Loucy (cell line): Measurements from ENCODE around the gene GRAMD2A.
A peak's percentile ranks its signal among the peaks of the same experiment; 100 is the strongest.

ENCODE experiments used
- H2AFZ ChIP-seq: fragments of 200-600 bp; sonication (generic); 2 replicates; pipeline ENCODE4 v1.6.0; 2016; ENCODE audit warnings: antibody characterized with exemption, mild to moderate bottlenecking, low read length, moderate library complexity
- H3F3A ChIP-seq: fragments of 200-600 bp; 2 replicates; pipeline ENCODE4 v1.6.0; 2016; ENCODE audit warnings: antibody characterized with exemption, low read depth, mild to moderate bottlenecking
- H3K27me3 ChIP-seq: fragments of 200-600 bp; sonication (generic); 2 replicates; pipeline ENCODE4 v1.6.1; 2014; ENCODE audit warnings: low read length, mild to moderate bottlenecking; ENCODE audit not compliant: insufficient read depth, poor library complexity, severe bottlenecking
- H3K36me3 ChIP-seq: fragments of 200-600 bp; sonication (generic); 2 replicates; pipeline ENCODE4 v1.6.1; 2016; ENCODE audit warnings: low read length; ENCODE audit not compliant: insufficient read depth
- H3K4me1 ChIP-seq: fragments of 200-600 bp; sonication (generic); 2 replicates; pipeline ENCODE4 v1.5.1; 2014; ENCODE audit warnings: low read length, mild to moderate bottlenecking; ENCODE audit not compliant: insufficient read depth, poor library complexity, severe bottlenecking
- H3K4me2 ChIP-seq: fragments of 200-600 bp; sonication (generic); 2 replicates; pipeline ENCODE4 v1.6.0; 2014; ENCODE audit warnings: antibody characterized with exemption, low read length, low read depth, mild to moderate bottlenecking; ENCODE audit not compliant: poor library complexity, severe bottlenecking
- H3K4me3 ChIP-seq: fragments of 200-600 bp; sonication (generic); 2 replicates; pipeline ENCODE4 v1.5.1; 2014; ENCODE audit warnings: low read length, mild to moderate bottlenecking, mixed read lengths; ENCODE audit not compliant: poor library complexity, severe bottlenecking
- H3K79me2 ChIP-seq: fragments of 200-600 bp; sonication (generic); 2 replicates; pipeline ENCODE4 v1.6.1; 2014; ENCODE audit warnings: low read length; ENCODE audit not compliant: insufficient read depth
- H3K9ac ChIP-seq: fragments of 200-600 bp; sonication (generic); 2 replicates; pipeline ENCODE4 v1.6.0; 2014; ENCODE audit warnings: mild to moderate bottlenecking, low read depth, low read length, moderate library complexity; ENCODE audit not compliant: poor library complexity, severe bottlenecking
- H3K9me2 ChIP-seq: fragments of 200-600 bp; sonication (generic); replicated peaks from 2 replicates; pipeline ENCODE4 v1.6.1; 2016; ENCODE audit warnings: low read depth, low read length, mixed read lengths
- H3K9me3 ChIP-seq: fragments of 200-600 bp; sonication (generic); 2 replicates; pipeline ENCODE4 v1.6.1; 2014; ENCODE audit warnings: mild to moderate bottlenecking, antibody characterized with exemption, low read length, low read depth; ENCODE audit not compliant: insufficient read depth
- H4K20me1 ChIP-seq: fragments of 200-600 bp; sonication (generic); 2 replicates; pipeline ENCODE4 v1.6.0; 2014; ENCODE audit warnings: antibody characterized with exemption, low read length, mild to moderate bottlenecking; ENCODE audit not compliant: insufficient read depth, poor library complexity, severe bottlenecking
- EZH2phosphoT487 ChIP-seq: fragments of 200-600 bp; IDR thresholded peaks from 2 replicates; pipeline ENCODE4 v1.6.1; 2018; ENCODE audit warnings: antibody characterized with exemption, mild to moderate bottlenecking, moderate library complexity, borderline replicate concordance
- TF ChIP-seq, protein P1 (sequence below): fragments of 200-600 bp; sonication (generic); conservative IDR thresholded peaks from 2 replicates; pipeline ENCODE4 v1.5.1; 2014; ENCODE audit warnings: mild to moderate bottlenecking, antibody characterized with exemption, low read length

GRAMD2A gene

DNA sequence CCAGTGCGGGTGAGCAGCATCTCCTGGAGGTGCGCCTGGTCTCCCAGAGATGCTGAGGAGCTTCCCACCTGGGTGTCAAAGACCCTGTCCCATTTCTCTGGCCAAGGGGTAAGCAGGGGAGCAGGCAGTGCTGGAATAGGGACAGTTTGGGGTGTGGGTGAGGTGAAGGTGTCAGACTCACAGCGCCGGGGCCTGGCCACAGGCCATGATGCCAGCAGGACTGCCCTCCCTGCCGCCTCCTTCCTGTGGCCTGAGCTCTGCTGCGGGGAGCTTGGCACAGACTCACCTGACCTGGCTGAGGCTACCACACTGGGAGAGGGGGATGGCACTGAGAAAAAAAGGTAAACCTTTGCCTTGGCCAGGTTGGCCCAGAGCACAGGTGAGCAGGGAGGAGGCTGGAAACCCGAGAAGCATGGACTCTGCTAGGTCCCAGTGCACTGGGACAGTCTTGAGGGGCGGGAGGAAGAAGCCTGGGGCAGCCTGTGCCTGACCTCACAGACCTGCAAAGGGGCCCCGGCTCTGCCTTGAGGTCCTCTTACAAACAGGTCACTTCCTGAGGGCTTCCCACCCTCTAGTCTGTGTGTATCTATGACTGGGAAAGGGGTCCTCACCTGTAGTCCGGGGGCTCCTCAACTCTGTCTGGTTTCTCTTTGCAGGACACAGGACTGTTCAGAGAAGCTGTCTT, 28.2 kb downstream of the GRAMD2A start:
- H3K4me1 ChIP-seq: peaks cover 34% of the 10 kb centered on the region
- H3K9ac ChIP-seq: peak overlapping the region; percentile 78
- peak overlapping the region; percentile 93 for H3K4me2 ChIP-seq
- TF ChIP-seq EZH2phosphoT487: no peak
- TF ChIP-seq, protein P1, sequence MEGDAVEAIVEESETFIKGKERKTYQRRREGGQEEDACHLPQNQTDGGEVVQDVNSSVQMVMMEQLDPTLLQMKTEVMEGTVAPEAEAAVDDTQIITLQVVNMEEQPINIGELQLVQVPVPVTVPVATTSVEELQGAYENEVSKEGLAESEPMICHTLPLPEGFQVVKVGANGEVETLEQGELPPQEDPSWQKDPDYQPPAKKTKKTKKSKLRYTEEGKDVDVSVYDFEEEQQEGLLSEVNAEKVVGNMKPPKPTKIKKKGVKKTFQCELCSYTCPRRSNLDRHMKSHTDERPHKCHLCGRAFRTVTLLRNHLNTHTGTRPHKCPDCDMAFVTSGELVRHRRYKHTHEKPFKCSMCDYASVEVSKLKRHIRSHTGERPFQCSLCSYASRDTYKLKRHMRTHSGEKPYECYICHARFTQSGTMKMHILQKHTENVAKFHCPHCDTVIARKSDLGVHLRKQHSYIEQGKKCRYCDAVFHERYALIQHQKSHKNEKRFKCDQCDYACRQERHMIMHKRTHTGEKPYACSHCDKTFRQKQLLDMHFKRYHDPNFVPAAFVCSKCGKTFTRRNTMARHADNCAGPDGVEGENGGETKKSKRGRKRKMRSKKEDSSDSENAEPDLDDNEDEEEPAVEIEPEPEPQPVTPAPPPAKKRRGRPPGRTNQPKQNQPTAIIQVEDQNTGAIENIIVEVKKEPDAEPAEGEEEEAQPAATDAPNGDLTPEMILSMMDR: no peak
- H3K9me3 ChIP-seq: no peaks in the 10 kb centered on the region
- peak overlapping the region; percentile 62 for H3K4me3 ChIP-seq
- no peaks in the 10 kb centered on the region for H4K20me1 ChIP-seq
- no peaks in the 10 kb centered on the region for H3K27me3 ChIP-seq
- H3K79me2 ChIP-seq: no peaks in the 10 kb centered on the region
- no peaks in the 10 kb centered on the region for H3K9me2 ChIP-seq
- no peak overlapping the region; the same call in 1 of the 2 replicates for H2AFZ ChIP-seq
- no peaks in the 10 kb centered on the region for H3K36me3 ChIP-seq
- no peaks in the 10 kb centered on the region; the same call in 1 of the 2 replicates for H3F3A ChIP-seq

DNA sequence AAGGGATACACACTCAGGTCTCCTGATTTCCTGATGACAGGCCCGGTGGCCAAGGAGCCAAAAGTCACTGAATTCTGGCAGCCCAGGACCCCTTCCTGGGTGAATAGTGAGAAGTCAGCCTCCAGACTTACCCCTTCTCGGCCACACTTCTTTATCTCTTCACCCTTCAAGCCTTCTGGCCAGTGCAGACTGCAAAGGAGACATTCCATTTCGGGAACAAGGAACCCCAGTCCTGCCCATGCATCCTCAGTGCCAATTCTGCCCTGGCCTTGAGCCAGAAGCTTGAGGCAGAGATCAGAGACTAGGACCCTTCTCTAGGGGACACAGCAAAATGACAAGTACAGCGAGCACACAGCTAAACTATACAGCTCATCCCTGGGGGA, 28.8 kb downstream of the GRAMD2A start:
- Histone ChIP-seq H2AFZ (peak overlapping the region; percentile 20; the same call in 1 of the 2 replicates), H3K79me2 (no peaks in the 10 kb centered on the region), H3K9ac (peak overlapping the region; percentile 78), H3K9me3 (no peaks in the 10 kb centered on the region), H3K36me3 (no peaks in the 10 kb centered on the region), H3K4me1 (peaks cover 31% of the 10 kb centered on the region), H3K9me2 (no peaks in the 10 kb centered on the region), H3K4me2 (peak overlapping the region; percentile 93), H3K27me3 (no peaks in the 10 kb centered on the region), H4K20me1 (no peaks in the 10 kb centered on the region), H3K4me3 (peak overlapping the region; percentile 62), H3F3A (no peaks in the 10 kb centered on the region; the same call in 1 of the 2 replicates)
- TF ChIP-seq, protein P1: no peak
- no peak for TF ChIP-seq EZH2phosphoT487

DNA sequence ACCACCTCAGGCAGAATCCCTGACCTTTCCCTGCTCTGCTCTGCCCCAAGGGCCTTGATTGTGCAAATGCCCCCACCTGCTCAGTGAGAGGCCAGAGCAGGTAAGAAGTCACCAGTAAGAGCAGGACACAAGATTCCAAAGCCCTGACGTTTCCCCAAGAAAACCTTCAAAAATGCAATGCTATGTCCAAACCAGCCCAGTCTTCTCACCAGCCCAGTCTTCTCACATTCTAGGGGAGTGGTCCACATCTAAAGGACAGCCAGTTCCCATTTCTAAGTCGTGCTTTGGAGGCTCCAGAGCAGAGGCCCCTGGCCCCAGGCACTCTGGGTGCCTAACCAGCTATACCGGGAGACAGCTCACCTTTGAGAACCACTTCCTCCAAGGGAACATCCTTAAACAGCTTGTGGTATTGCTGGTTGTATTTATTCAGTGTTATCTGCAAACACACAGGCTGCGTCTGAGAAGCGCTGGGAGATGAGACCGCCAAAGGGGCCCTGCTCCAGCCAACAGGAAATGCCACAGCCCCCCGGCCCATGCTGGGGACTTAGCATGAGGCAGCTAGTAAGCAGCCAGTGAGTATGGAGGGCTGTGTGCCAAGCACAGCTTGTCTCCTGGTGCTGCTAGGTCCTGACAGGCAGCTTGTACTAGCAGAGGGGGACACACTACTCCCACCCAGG, 29.3 kb downstream of the GRAMD2A start:
- Histone ChIP-seq H2AFZ (peak overlapping the region; percentile 20; the same call in 1 of the 2 replicates), H3K9me3 (no peaks in the 10 kb centered on the region), H3K36me3 (no peaks in the 10 kb centered on the region), H3K9me2 (no peaks in the 10 kb centered on the region), H3K9ac (peak overlapping the region; percentile 78), H3K79me2 (no peaks in the 10 kb centered on the region), H3K4me3 (peak overlapping the region; percentile 62), H3K4me1 (peaks cover 31% of the 10 kb centered on the region), H3F3A (no peaks in the 10 kb centered on the region; the same call in 1 of the 2 replicates), H4K20me1 (no peaks in the 10 kb centered on the region), H3K4me2 (peak overlapping the region; percentile 93), H3K27me3 (no peaks in the 10 kb centered on the region)
- TF ChIP-seq EZH2phosphoT487: no peak
- TF ChIP-seq, protein P1: no peak
